A673 (cell line): ENCODE data around the gene NANS.

Experiments
- CTCF ChIP-seq: fragments of 300-800, 200-600 bp; sonication (generic); conservative IDR thresholded peaks from 2 replicates; pipeline ENCODE4 v1.5.1; 2017; ENCODE audit warnings: low read depth, mild to moderate bottlenecking, antibody characterized with exemption, low read length, moderate library complexity, mixed read lengths
- EZH2 ChIP-seq: fragments of 200-600 bp; sonication (generic); IDR thresholded peaks from 2 replicates; pipeline ENCODE4 v1.6.1; 2017; ENCODE audit warnings: borderline replicate concordance, low read depth, mild to moderate bottlenecking, mixed read lengths, antibody characterized with exemption, low read length; ENCODE audit not compliant: poor library complexity, severe bottlenecking

DNA sequence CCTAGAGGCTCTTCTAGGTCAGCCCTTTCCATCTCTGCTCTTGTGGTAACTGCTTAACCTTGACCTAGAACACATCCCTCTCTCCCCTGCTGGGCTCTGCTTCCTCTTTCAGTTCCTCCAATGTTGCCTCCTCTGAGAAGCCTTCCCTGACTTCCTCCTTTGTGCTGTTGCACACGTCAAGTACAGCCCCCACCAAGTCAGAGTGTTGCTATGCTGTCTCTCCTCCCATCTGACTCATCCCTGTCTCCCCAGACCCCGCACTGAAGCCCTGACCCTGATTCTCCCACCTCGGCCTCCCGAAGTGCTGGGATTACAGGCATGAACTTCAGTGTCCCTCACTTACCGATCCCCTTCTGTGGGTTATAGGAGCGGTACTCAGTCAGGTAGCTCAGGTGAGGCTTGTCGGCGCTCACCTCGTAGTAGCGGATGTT, 72.9 kb downstream of the NANS start:
- no peak for TF ChIP-seq CTCF
- no peak for TF ChIP-seq EZH2
